Activated CD4-positive, alpha-beta T cell treated with anti-CD3 and anti-CD28 coated beads for 4 hours (primary cell): ENCODE results near the gene UBE2J2.
A peak's percentile ranks its signal among the peaks of the same experiment; 100 is the strongest.
"Not testable (repeated sequence)": the region's sequence is repeated elsewhere in the genome, so short reads cannot be mapped to it uniquely, and the experiment has no call there.

Experiments used
- DNase-seq, 2 donors: peaks; one replicate each; pipeline ENCODE4 v3.0.0-alpha.2; 2020

Gene UBE2J2

DNA sequence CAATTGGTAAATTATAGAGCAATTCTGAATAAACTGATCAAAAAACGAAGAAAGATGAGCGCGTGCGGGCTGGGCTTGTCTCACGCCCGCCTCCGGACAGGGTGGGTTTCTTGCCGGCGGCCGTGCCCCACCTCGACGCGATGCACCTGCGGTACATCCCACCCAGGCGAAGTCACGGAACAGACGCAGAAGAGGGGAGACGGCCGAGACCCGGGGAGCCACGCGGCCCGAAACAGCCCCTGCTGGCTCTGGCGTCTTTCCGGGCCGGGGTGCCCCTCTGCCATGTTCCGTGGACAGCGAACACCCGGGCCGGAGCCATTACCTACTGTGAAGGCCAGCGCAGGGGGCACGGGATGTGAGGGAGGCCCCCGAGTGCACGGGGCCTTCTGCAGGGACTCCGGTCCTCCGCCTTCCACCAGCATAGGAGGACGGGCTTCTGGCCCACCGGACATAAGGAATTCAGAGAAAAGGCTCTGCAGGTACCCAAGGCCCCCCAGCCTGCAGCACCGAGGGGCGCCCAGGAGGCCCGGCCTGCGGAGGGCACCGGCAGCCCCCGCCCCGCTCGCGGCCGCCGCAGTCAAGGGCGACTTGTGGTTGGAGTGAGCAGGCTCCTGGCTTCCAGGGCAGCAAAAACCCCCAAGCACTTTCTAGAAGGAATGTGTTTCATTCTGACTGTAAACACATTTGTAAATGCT, 19.5 kb downstream of the UBE2J2 start:
- no peak for DNase-seq

DNA sequence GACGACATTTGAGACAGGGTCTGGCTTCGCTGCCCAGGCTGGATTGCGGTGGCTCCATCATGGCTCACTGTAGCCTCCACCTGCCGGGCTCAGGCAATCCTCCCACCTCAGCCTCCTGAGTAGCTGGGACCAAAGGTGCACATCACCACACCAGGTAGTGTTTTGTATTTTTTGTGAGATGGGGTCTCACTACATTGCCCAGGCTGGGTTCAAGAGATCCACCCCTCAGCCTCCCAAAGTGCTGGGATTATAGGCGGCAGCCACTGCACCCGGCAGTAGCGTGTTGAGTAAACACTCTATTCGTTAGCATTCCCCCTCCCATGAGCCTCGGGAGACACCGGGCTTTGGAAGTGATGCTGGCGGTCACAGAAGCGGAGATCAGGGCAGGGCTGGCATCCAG, 20.3 kb downstream of the UBE2J2 start:
- no peak for DNase-seq

DNA sequence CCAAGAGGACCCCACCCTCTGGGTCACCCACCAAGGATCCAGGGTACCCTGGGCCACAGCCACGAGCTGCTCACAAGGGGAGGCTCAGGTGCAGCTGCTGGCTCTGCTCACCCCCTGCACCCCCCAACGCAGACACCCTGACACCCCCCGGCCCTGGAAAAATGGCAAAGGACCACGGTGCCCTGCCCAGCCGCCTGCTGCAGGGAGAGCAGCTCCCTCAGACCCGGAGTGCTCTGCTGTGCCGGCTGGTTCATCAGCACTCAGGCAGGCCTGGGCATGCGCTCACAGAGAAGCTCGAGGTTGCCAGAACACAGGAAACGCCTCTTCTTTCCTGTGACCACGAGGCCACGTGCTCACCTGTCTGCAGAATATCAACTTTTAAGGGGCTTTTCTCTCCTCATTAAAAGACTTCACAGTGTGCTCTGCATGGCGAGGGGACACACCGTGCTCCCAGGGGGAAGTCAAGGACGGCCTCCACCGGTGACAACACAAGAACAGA, 22.8 kb downstream of the UBE2J2 start:
- DNase-seq: peak; percentile 71 to 74

DNA sequence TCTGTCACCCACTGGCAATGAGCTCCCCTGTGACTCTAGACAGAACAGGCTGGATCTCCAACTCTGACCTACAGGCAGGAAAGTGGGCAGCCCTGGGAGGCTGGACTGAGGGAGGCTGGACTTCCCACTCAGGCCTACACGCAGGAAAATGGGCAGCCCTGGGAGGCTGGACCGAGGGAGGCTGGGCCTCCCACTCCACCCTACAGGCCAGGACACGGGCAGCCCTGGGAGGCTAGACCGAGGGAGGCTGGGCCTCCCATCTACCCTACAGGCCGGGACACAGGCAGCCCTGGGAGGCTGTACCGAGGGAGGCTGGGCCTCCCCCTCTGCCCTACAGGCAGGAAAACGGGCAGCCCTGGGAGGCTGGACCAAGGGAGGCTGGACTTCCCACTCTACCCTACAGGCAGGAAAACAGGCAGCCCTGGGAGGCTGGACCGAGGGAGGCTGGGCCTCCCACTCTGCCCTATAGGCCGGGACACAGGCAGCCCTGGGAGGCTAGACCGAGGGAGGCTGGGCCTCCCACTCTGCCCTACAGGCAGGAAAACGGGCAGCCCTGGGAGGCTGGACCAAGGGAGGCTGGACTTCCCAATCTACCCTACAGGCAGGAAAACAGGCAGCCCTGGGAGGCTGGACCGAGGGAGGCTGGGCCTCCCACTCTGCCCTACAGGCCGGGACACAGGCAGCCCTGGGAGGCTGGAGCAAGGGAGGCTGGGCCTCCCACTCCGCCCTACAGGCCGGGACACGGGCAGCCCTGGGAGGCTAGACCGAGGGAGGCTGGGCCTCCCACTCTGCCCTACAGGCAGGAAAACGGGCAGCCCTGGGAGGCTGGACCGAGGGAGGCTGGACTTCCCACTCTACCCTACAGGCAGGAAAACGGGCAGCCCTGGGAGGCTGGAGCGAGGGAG, 25.4 kb downstream of the UBE2J2 start:
- DNase-seq: not testable (repeated sequence)

DNA sequence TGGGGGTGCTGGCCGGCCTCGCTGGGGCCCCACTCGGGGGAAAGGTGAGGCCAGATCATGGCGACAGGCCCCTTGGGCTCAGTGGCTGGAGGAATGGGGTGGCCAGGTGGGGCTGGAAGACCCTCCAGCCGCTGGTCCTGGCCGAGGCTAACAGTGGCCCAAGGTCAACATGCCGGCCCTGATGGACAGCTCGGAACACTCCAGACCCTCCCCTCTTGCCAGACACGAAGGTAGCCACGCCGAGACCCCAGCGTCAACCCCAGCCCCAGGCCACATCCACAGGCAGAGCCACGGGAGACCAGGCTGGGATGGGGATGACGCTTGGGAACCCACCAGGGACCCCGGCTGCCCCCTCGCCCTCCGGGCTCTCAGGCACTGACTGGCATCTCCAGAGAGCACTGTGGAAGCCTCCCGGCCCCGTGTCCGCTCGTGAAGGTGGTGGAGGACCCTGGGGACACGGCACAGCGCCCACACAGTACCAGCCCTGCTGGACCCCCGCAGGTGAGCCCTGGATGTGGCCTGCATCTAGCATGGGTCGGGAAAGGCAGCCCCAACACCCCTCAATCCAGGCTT, 26.2 kb downstream of the UBE2J2 start:
- no peak for DNase-seq

DNA sequence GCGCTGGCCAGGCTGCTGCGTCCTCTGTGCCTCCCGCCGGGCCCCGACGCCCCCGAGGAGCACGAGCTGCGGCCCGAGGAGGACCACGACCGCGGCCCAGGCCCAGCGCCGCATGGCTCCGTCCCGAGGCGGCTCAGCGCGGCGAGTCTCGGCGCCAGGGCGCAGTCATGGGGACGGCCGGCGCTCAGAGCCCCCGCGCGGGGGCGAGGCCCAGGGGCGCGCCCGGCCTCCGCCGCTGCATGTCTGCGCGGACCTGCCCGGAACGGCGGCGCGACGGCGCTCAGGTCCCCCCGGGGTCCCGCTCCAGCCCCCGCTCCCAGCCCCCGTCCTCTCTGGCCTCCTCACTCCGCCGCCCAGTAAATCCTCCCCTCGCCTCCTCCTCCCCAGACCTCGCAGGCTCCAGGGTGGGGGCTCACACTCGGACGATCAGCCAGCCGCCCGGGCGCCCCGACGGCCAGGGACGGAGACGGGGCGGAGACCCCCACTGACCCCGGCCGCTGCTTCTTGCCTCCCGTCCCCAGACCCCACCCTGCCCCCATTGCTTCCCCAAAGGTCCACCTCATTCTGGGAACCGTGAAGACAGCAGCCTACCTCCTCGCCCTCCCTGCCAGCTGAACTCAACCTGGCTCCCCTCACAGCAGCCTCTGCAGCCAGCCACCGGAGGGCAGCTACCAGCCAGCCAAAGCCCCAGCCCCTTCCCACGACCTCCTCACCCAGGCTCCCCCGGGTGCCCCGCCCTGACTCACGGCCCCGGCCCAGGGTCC, 26.9 kb downstream of the UBE2J2 start, which contains the start of gene C1QTNF12:
TSS of gene C1QTNF12 (minus strand) at position 146 of the 764 bp plus-strand sequence. CDS start at position 114, 32 bp downstream.
- DNase-seq: no peak

DNA sequence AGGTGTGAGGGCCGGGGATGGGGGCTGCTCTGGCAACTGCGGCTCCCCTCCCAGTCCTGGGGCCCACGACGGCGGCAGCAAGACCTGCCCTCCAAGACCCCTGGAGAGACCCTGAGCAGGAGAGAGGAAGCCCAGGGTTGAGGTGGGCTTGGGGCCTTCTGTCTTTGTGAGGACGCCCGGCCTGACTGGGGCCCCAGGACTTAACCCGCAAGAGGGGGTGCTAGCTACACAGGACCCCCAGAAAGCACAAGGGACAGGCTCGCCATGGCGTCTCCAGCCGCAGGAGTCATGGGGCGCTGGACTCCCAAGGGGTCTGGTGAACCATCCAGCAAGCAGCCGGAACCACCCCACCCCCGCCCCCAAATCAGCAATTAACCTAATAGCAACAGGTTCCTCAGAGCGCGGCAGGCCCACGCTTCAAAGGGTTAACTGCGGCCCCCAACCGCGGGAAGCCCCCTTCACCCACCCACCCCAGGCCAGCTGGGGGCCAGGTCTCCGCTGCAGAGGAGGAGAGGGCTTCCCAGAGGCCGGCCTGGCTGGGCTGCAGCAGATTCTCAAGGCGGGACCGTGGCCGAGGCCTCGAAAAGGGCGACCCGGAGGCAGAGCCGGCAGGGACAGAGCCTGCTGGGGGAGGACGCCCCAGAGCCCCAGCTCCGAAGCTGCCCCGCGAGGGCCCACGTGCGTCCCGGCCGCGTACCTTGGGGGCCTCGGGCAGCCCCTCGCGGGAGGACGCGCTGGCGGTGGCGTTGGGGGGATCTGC, 27.7 kb downstream of the UBE2J2 start:
- DNase-seq: no peak

DNA sequence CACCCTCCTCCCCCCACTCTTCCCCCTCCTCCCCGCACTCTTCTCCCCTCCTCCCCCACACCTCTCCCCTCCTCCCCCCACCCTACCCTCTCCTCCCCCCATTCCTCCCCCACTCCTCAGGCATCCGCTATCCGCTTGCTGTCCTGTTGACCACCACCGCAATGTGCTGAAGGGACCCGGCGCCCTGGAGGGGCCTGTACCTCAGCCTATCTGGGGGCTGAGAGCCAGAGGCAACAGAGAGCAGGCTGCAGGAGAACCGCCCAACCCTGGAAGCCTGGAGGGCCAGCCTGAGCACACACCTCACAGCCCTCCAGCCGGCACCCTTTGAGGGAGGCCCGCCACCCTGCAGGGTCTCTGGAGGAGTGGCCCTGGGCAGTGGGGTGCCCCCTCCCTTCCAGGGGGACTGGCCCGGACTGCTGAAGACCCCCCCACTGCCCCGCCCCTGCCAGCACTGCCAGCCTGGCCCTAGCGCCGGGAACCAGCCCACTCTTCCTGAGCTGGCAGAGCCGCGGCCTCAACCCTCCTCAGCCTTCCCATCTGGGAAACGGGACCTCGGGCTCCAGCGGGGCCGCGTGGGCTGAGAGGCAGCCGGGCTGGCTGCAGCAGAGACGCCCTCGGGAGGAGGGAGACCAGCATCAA, 28.4 kb downstream of the UBE2J2 start:
- no peak for DNase-seq

DNA sequence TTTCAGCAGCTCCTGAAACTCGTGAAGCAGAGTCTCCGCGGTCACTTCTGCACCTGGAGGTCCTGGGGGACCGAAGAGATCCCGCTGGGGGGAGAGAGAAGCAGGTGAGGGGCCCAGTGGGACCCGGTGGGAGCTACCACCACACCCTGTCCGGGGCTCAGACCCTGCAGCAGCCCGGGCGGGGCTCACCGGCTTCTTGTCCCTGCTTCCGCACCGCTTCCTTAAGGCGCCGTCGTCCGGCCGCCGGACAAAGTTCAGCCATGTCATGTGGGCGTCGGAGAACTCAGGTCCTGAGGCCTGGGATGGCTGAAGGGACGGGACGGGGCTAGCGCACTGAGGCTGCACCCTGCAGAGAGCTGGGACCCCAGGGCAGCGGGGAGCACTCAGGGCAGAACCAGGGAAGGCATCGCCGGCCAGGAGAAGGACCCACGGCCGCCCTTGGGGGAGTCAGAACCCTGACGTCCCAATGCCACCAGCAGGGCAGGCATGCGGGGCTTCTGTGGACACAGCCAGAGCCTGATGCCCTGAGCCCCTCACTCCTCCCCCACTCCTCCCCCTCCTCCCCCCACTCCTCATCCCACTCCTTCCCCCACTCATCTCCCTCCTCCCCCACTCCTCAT, 29.4 kb downstream of the UBE2J2 start:
- DNase-seq: no peak

DNA sequence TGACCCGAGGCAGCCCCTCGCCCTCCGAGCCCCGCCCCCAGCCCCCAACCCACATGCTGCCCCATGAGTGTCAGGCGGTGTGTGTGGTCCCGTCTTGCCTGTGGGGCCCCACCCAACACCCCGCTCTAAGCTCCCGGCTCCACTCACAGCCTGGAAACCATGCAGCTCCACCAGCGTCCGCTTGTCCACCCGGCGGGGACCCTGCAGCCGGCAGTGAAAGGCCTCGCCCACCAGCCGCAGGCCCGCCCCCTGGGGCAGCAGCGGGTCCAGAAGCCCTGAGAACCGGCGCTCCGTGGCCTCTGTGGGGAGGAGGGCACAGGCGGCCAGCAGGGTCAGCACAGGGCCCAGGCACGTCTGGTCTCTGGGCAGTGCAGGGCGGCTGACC, 29.9 kb downstream of the UBE2J2 start:
- DNase-seq: no peak

DNA sequence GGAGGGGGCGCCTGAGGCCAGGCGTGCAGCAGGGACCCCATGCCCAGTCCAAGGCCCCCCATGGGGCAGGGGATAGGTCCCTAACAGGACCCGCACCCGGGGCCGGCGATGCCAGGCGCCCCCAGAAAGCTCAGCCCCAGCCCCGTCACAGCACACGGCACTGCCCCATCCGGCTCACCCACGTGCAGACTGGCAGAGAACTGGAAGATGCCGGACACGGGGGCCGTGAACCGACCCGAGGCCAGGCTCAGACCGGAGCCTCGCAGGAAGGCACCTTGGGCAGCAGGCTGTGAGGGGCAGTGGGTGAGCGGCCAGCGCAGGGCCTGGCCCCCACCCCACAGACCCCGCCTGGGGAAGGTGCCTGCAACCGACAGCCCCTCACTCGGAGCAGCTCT, 30.4 kb downstream of the UBE2J2 start:
- DNase-seq: no peak

DNA sequence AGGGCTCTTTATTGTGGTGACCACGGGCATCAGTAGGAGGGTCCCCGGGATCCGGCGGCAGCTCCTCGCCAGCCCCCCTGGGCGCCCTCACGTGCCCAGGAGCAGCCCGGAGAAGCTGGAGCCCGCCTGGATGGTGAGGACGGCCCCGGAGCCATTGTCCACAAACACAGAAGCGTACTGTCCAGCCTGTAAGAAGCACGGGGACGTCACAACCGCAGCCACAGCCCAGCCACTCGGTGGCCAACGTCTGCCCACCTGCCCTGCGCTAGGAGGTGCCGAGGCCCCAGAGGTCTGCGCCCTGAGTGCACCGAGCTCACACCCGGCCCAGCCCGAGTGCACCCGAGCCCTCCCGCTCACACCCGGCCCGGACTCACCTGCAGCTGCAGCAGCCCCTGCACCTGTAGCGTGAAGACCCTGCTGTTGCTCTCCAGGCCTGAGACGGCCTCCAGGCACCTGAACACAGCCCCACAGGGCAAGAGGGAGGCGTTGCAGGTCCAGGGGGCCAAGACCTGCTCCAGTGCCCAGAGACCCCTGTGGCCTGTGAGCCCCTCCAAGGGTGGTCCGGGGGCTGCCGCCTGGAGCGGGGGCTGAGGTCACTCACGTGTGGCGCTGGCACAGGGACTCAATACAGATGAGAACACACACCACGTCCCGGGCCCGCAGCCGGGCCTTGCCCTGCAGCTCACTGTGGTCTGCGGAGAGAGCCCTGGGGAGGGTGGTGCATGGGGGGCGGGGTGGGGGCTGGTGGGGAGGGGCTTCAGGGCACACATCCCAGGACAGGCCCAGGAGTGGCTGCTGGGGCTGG, 31.0 kb downstream of the UBE2J2 start:
- no peak for DNase-seq

DNA sequence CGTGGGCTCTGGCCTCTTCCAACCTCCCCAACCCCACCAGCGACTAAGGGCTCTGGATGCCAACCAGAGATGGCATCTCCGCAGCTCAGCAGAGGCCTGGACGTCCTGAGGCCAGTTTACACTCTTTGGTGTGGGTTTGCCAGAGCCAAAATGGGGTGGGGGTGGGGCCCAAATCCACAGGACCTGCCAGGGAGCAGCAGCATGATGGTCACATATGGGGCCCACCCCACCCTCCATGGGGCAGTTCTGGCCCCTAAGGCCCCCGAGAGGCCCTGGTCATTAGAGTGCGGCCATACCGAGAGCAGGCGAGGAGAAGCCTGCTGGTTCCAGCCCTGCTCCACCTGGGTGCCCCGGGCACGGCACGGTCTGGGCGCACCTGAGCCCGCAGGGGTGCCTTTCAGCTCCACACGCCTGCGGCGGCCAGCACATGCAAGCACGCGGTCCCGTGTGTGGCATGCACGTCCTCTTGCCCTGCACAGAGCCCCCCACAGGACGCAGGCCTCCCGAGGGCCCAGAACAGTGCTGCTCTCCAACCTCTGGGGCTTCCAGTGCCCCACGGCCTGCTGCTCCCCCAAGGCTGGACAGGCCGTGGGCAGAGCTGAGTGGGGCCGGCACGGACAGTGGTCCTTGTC, 31.9 kb downstream of the UBE2J2 start:
- DNase-seq: no peak

DNA sequence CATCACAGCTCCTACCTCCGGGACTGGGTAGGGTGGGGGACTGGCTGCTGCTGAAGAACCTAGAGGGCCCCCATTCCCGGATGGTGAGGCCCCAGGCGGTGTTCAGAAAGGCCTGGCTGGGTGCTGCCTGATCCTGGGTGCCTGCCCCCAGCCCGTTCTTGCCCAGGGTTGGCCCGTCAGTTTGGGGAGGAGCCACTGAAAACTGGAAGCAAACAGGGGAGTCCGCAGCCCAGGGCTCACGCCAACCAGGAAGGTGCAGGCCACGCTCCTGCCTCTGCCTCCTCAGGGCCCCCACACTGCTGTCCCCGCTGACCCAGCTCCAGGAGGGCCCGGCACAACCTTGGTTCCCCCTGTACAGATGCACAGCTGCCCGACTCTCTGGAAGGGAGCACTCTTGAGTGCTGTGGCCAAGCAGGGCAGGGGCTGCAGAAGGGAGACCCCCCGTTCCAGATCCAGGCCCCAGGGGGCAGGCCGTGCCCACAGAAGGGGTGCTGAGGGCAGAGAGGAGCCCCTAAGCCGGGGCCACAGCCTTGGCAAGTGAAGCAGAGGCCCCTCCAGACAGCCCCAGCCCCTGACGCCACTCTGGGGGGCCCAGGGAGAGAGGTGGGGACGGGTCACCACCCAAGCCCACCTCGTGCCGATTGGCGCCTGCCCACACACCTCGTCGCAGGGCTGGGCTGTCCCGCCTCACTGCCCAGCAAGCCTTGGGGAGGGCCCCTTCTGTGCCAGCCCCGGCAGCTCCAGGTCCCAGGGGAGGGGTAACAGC, 32.6 kb downstream of the UBE2J2 start:
- DNase-seq: no peak

DNA sequence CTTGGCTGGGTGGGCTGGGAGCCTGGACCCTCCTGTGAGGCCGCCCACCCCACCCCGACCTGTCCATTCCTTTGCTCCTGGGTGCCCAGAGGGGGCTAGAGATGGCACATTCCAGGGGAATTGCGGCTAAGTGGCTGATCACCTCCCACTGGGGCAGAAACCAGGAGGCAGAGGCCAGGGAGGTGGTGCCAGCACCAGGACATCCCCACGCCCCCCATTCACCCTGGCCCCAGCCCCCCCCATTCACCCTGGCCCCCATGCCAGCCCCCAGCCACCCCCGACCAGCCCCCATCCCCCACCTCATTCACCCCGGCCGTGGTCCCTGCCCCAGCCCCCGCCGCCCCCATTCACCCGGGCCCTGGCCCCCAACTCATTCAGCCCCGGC, 33.3 kb downstream of the UBE2J2 start:
- DNase-seq: no peak

DNA sequence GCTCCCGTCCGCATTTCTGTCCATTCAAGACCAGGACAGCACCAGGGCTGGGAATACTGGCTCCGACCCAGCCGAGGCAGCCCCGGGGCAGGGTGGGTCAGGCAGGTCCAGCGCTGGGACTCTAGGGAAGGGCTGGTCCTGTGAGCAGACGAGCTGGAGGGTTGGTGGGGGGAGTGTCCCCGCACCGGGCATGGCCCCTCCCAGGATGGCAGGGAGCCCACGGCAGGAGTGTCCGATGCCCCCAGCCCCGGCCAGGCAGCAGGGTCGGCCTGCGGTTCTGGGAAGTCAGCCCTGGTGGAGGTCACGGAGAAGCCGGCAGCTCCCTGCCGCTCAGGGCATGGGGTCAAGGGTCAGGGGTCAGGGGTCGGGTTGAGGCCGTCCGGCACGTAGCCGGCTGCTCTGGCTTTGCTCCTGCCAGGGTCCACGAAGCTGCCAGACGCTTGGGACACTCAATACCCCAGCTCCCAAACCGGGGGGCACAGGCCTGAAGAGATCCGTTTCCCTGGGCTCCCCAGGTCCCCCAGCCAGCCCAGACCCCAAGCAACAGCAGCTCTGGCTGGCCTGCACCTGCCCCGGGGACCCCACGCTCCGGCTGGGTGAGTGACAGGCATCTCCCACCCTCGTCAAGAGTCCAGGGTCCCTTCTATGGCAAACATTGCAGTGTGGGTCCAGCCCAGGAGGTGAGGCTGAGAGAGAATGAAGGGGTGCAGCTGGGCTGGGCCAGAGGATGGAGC, 33.9 kb downstream of the UBE2J2 start:
- DNase-seq: no peak

DNA sequence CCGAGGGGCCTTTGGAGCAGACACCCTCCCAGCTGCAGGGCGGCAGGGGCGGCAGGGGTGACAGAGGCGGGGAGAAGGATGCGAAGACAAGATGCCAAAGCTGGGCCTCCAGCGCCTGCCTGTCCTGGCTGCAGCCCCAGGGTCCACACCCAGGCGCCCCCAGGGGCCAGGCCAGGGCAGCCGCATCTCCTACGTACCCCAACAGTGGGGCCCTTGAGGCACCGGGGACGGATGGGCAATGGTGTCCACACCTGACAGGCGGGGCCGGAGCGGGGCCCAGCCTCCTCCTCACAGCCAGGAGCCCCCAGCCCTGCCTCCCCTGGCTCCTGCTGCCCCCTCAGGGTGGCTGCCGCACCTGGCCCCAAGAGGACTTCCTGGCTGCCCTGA, 34.4 kb downstream of the UBE2J2 start:
- DNase-seq: no peak

DNA sequence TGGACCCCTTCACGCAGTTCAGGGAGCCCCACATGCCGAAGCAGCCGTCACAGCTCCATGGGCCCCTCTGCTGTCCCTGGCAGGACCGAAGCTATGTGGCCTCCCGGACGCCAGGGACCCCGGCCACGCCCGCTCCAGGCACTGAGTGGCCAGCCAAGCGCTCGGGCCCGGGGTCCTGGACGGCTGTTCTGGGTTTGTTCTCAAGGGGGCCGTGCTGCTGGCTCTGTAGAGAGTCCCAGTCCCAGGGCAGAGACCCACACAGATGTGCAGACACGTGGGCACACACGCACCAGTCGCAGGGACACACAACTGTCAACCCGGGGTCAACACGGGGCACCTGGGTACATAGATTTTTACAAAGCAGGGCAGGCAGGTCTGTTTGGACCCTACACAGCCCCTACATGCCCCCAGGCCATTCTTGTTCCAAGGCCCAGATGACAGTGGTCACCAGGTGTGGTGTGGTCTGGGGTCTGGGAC, 34.9 kb downstream of the UBE2J2 start:
- DNase-seq: no peak
